Loucy (cell line): ENCODE results near the gene SDF2L1.

Experiments used
- CTCF ChIP-seq: fragments of 200-600 bp; sonication (generic); conservative IDR thresholded peaks from 2 replicates; pipeline ENCODE4 v1.5.1; 2014; ENCODE audit warnings: mild to moderate bottlenecking, antibody characterized with exemption, low read length
- EZH2phosphoT487 ChIP-seq: fragments of 200-600 bp; IDR thresholded peaks from 2 replicates; pipeline ENCODE4 v1.6.1; 2018; ENCODE audit warnings: antibody characterized with exemption, mild to moderate bottlenecking, moderate library complexity, borderline replicate concordance

DNA sequence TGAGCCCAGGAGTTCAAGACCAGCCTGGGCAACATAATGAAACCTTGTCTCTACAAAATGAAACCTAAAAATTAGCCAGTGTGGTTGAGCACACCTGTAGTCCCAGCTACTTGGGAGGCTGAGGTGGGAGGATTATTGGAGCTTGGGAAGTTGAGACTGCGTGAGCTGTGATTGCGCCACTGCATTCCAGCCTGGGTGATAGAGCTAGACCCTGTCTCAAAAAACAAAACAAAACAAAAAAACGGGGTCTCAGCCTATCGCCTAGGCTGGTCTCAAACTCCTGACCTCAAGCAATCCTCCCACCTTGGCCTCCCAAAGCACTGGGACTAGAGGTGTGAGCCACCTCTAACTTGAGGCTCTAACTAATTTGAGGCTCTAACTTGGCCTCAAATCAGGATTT, 37.3 kb downstream of the SDF2L1 start:
- TF ChIP-seq CTCF = no peak
- TF ChIP-seq EZH2phosphoT487 = no peak
